Islet of Langerhans (tissue), 1 donor: ENCODE data around the gene CERKL.
A peak's percentile ranks its signal among the peaks of the same experiment; 100 is the strongest.

Source experiments
- FAIRE-seq: peaks from one replicate; lab custom pipeline; 2011; peaks lifted over from hg19 to GRCh38; lab: Jason Lieb, UNC

Gene CERKL

GRCh38 chr2:181626671-181627070 is 30.2 kb downstream of the CERKL start:
- FAIRE-seq: peak; percentile 38

- FAIRE-seq: no peak
Observed at GRCh38 chr2:181623159-181623558, 33.7 kb downstream of the CERKL start.

- FAIRE-seq: peak; percentile 17
Observed at GRCh38 chr2:181621779-181622490, 35.0 kb downstream of the CERKL start.

GRCh38 chr2:181619516-181619915 is 37.4 kb downstream of the CERKL start:
- FAIRE-seq: no peak

- no peak for FAIRE-seq
Observed at GRCh38 chr2:181616715-181617114, 40.2 kb downstream of the CERKL start.

GRCh38 chr2:181614874-181615638 is 41.8 kb downstream of the CERKL start:
- FAIRE-seq: peak; percentile 100

- FAIRE-seq: peak; percentile 72
Observed at GRCh38 chr2:181613241-181613640, 43.7 kb downstream of the CERKL start.

- peak; percentile 5 for FAIRE-seq
Observed at GRCh38 chr2:181607629-181608590, 49.0 kb downstream of the CERKL start.

GRCh38 chr2:181605889-181606837 is 50.7 kb downstream of the CERKL start:
- no peak for FAIRE-seq

- no peak for FAIRE-seq
Observed at GRCh38 chr2:181602017-181602416, 54.9 kb downstream of the CERKL start.

- FAIRE-seq: no peak
Observed at GRCh38 chr2:181596556-181596955, 60.3 kb downstream of the CERKL start.

- no peak for FAIRE-seq
Observed at GRCh38 chr2:181594322-181594721, 62.6 kb downstream of the CERKL start.

GRCh38 chr2:181589779-181590178 is 67.1 kb downstream of the CERKL start:
- no peak for FAIRE-seq

- no peak for FAIRE-seq
Observed at GRCh38 chr2:181588546-181588945, 68.4 kb downstream of the CERKL start.

- FAIRE-seq: peak; percentile 95
Observed at GRCh38 chr2:181586569-181587081, 70.3 kb downstream of the CERKL start.

GRCh38 chr2:181585732-181586131 is 71.2 kb downstream of the CERKL start:
- no peak for FAIRE-seq

- FAIRE-seq: no peak
Observed at GRCh38 chr2:181581534-181581933, 75.4 kb downstream of the CERKL start.

- FAIRE-seq: peak; percentile 66
Observed at GRCh38 chr2:181578829-181579228, 78.1 kb downstream of the CERKL start.

- FAIRE-seq: no peak
Observed at GRCh38 chr2:181576431-181576830, 80.5 kb downstream of the CERKL start.

- FAIRE-seq: peak; percentile 51
Observed at GRCh38 chr2:181575650-181576025, 81.3 kb downstream of the CERKL start.

- no peak for FAIRE-seq
Observed at GRCh38 chr2:181575024-181575649, 81.8 kb downstream of the CERKL start.
